Activated CD8-positive, alpha-beta T cell treated with anti-CD3 and anti-CD28 coated beads for 36 hours (primary cell): ENCODE data around the gene ZNF326. TPM values are rescaled to one million over a fixed set of nuclear protein-coding genes. Genes with fewer than 3 reads are reported as not detected.

Experiments used
- ATAC-seq: fragments of 200-7000 bp; cut with Tn5 transposase; one replicate; pipeline ENCODE4 v1.10.0; 2021; ENCODE audit warnings: mild to moderate bottlenecking, moderate library complexity
- CTCF ChIA-PET: fragments of 350-600 bp; sonication (Branson Sonifier 250); formaldehyde crosslinking; loops from one replicate; lab custom pipeline; 2021; ENCODE audit warnings: antibody characterized with exemption; lab: Charles Lee
- POLR2A ChIA-PET: fragments of 350-600 bp; sonication (Branson Sonifier 250); formaldehyde crosslinking; loops from one replicate; lab custom pipeline; 2021; ENCODE audit warnings: antibody characterized with exemption; lab: Charles Lee
- DNase-seq: peaks from one replicate; pipeline ENCODE4 v3.0.0-alpha.2; 2020
- H3K27ac Mint-ChIP-seq: one replicate; pipeline ENCODE4 v1.8.0; 2021; ENCODE audit warnings: mild to moderate bottlenecking, mixed read lengths
- H3K27me3 Mint-ChIP-seq: one replicate; pipeline ENCODE4 v1.8.0; 2021; ENCODE audit warnings: mixed read lengths
- H3K36me3 Mint-ChIP-seq: one replicate; pipeline ENCODE4 v1.8.0; 2021; ENCODE audit warnings: low read depth, mixed read lengths
- H3K4me1 Mint-ChIP-seq: one replicate; pipeline ENCODE4 v1.8.0; 2021; ENCODE audit warnings: low read depth, mixed read lengths
- H3K4me3 Mint-ChIP-seq: one replicate; pipeline ENCODE4 v1.8.0; 2021; ENCODE audit warnings: mild to moderate bottlenecking, moderate library complexity, mixed read lengths
- H3K9me3 Mint-ChIP-seq: one replicate; pipeline ENCODE4 v1.8.0; 2021; ENCODE audit warnings: mixed read lengths
- intact Hi-C: fragments of 100-400 bp; cut with micrococcal nuclease; formaldehyde crosslinking; loops from one replicate; pipeline ENCODE4 v1.10.0; 2022
- total RNA-seq, 2 experiments: library from RNA; stranded (reverse); gene quantifications; one replicate each; pipeline ENCODE4 v1.2.3, GENCODE V29; 2021
- TF ChIP-seq, protein P1 (sequence below): fragments of 200-600 bp; IDR thresholded peaks from one replicate; pipeline ENCODE4 v1.8.0; 2022; ENCODE audit warnings: antibody characterized with exemption, mild to moderate bottlenecking

ZNF326 gene
- 10 to 100 TPM; 21.1 to 21.4 TPM for total RNA-seq

DNA sequence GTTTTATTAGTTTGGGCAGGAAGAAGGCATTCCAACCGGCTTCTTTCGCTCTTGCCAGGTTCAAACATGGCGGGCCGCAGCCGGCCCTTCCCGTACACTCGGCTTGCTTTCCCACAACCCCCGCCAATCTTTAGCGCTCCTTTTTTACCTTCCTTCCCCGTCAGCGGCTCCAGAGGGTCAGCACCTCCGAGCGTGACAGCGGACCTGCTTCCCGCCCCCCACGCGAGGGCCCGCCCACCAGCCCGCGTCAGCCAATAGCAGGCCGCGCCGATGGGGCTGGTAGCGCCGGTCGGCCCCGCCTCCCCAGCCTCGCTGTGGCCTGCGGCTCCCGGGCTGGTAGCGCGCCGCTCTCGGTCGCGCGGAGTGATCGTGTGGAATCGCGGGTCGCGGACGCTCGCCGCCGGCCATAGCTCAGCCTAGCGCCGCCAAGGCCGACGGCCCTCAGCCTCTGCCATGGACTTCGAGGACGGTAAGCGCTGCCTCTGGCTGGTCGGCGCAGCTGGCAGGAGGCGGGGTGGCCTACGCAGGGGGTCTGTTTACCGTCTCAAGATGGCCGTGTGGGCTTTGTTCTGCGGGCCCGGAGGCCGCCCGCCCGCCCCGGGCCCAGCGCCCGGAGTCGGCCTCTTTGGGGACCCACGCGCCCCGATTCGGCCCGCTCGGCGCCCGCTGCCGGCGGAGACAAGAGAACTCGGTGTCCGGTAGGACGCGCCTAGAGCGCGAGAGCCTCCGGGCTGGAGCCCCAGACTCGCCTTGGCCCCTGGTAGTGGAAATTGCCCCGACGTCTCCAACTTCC, at the start of gene ZNF326:
TSS of gene ZNF326 (plus strand) at position 306 of the 793 bp plus-strand sequence. CDS start at position 454, 148 bp downstream.
- TF ChIP-seq, protein P1, sequence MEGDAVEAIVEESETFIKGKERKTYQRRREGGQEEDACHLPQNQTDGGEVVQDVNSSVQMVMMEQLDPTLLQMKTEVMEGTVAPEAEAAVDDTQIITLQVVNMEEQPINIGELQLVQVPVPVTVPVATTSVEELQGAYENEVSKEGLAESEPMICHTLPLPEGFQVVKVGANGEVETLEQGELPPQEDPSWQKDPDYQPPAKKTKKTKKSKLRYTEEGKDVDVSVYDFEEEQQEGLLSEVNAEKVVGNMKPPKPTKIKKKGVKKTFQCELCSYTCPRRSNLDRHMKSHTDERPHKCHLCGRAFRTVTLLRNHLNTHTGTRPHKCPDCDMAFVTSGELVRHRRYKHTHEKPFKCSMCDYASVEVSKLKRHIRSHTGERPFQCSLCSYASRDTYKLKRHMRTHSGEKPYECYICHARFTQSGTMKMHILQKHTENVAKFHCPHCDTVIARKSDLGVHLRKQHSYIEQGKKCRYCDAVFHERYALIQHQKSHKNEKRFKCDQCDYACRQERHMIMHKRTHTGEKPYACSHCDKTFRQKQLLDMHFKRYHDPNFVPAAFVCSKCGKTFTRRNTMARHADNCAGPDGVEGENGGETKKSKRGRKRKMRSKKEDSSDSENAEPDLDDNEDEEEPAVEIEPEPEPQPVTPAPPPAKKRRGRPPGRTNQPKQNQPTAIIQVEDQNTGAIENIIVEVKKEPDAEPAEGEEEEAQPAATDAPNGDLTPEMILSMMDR = no peak
- intact Hi-C loops = loop anchor here (10.0 kb wide), 1 partner anchor 510 kb away; no protein-coding TSS in a partner anchor
- H3K4me1 Mint-ChIP-seq = peaks cover 46% of the 10 kb centered on the region
- no peaks in the 10 kb centered on the region for H3K9me3 Mint-ChIP-seq
- H3K27ac Mint-ChIP-seq = peak within 1 kb of the TSS; percentile 94
- ChIA-PET CTCF (no interaction called here), POLR2A (interaction anchor here (0.7 to 1.0 kb wide), 3 partner anchors 21 to 213 kb away, joined by 3 read pairs; no protein-coding TSS in a partner anchor)
- ATAC-seq (peak; percentile 97), DNase-seq (peak; percentile 94)
- H3K27me3 Mint-ChIP-seq = peaks cover 2% of the 10 kb centered on the region
- H3K4me3 Mint-ChIP-seq = peak within 1 kb of the TSS; percentile 96
- H3K36me3 Mint-ChIP-seq = peaks cover 20% of the 10 kb centered on the region

- Mint-ChIP-seq H3K9me3 (no peaks in the 10 kb centered on the region), H3K36me3 (no peaks in the 10 kb centered on the region), H3K4me3 (no peak overlapping the region), H3K27ac (no peak overlapping the region), H3K4me1 (peaks cover 4% of the 10 kb centered on the region), H3K27me3 (no peaks in the 10 kb centered on the region)
- intact Hi-C loops = no loop called here
- TF ChIP-seq, protein P1 = no peak
- POLR2A ChIA-PET = no interaction called here
- ATAC-seq (peak; percentile 60), DNase-seq (no peak)
- CTCF ChIA-PET = no interaction called here
These were observed 48.9 kb upstream of the ZNF326 start for GRCh38 chr1:89945852-89946476.

DNA sequence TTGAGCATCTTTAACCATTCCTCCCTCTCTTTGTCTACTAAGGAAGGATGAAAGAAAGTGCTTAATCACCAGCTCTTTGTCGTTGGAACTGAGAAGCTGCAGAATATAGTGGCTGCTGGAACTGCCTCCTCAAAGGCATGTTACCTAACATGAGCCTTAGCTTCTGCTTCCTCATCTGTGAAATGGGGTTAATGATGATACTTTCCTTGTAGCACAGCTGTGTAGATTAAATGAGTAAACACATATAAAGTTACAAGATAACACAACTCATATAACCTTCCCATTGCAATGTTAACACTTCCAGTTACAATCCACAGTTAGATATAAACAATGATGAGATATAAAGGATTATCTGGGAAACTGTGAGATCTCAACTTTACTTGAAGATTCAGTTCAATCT, 48.4 kb upstream of the ZNF326 start:
- Mint-ChIP-seq H3K36me3 (no peaks in the 10 kb centered on the region), H3K27me3 (no peaks in the 10 kb centered on the region), H3K4me3 (no peak overlapping the region), H3K4me1 (peaks cover under 1% of the 10 kb centered on the region), H3K9me3 (no peaks in the 10 kb centered on the region), H3K27ac (no peak overlapping the region)
- intact Hi-C loops = no loop called here
- ATAC-seq (no peak), DNase-seq (no peak)
- TF ChIP-seq, protein P1 = no peak
- POLR2A ChIA-PET = no interaction called here
- CTCF ChIA-PET = no interaction called here

GRCh38 chr1:89948722-89949345, 46.1 kb upstream of the ZNF326 start:
- TF ChIP-seq, protein P1 = no peak
- no peaks in the 10 kb centered on the region for H3K27me3 Mint-ChIP-seq
- H3K36me3 Mint-ChIP-seq = no peaks in the 10 kb centered on the region
- POLR2A ChIA-PET = interaction anchor here (0.6 kb wide), 1 partner anchor 105 kb away, joined by 3 read pairs; no protein-coding TSS in a partner anchor
- DNase-seq (no peak), ATAC-seq (no peak)
- no peak overlapping the region for H3K27ac Mint-ChIP-seq
- H3K9me3 Mint-ChIP-seq = no peaks in the 10 kb centered on the region
- H3K4me3 Mint-ChIP-seq = no peak overlapping the region
- H3K4me1 Mint-ChIP-seq = peaks cover 9% of the 10 kb centered on the region
- intact Hi-C loops = no loop called here
- CTCF ChIA-PET = no interaction called here
